Endodermal cell (in vitro differentiated cells): Measurements from ENCODE around the gene DYNC1I1. TPM values are rescaled to one million over a fixed set of nuclear protein-coding genes. Genes with fewer than 3 reads are reported as not detected.

Source experiments
- DNase-seq: peaks from one replicate; pipeline ENCODE4 v3.0.0-alpha.2; 2017
- H3K27ac ChIP-seq: 2 replicates; pipeline ENCODE4 v1.5.1; 2013; ENCODE audit warnings: mild to moderate bottlenecking, low read depth, low read length, moderate library complexity
- H3K27me3 ChIP-seq: 2 replicates; pipeline ENCODE4 v1.6.1; 2013; ENCODE audit warnings: mild to moderate bottlenecking, low read length, moderate library complexity; ENCODE audit not compliant: insufficient read depth, control insufficient read depth, poor library complexity, severe bottlenecking
- H3K36me3 ChIP-seq: 2 replicates; pipeline ENCODE4 v1.7.0; 2013; ENCODE audit warnings: mild to moderate bottlenecking, low read length, moderate library complexity; ENCODE audit not compliant: control insufficient read depth, insufficient read depth
- H3K4me1 ChIP-seq: one replicate; pipeline ENCODE4 v1.7.0; 2013; ENCODE audit warnings: low read length; ENCODE audit not compliant: control insufficient read depth, insufficient read depth
- H3K4me3 ChIP-seq: 2 replicates; pipeline ENCODE4 v1.5.1; 2013; ENCODE audit warnings: mild to moderate bottlenecking, low read length, moderate library complexity
- H3K9ac ChIP-seq: 2 replicates; pipeline ENCODE4 v1.6.1; 2013; ENCODE audit warnings: mild to moderate bottlenecking, low read length, moderate library complexity; ENCODE audit not compliant: poor library complexity, severe bottlenecking; ENCODE audit errors: extremely low read depth
- H3K9me3 ChIP-seq: 2 replicates; pipeline ENCODE4 v1.6.1; 2013; ENCODE audit warnings: mild to moderate bottlenecking, low read length, moderate library complexity; ENCODE audit not compliant: control insufficient read depth
- H3K27ac Mint-ChIP-seq: 2 replicates; pipeline ENCODE4 v1.8.0; 2020; ENCODE audit warnings: mixed read lengths
- H3K27me3 Mint-ChIP-seq: 2 replicates; pipeline ENCODE4 v1.8.0; 2021; ENCODE audit warnings: mild to moderate bottlenecking, mixed read lengths; ENCODE audit not compliant: insufficient read depth
- H3K36me3 Mint-ChIP-seq: 2 replicates; pipeline ENCODE4 v1.8.0; 2020; ENCODE audit warnings: low read depth, mixed read lengths
- H3K4me1 Mint-ChIP-seq: 2 replicates; pipeline ENCODE4 v1.8.0; 2020; ENCODE audit warnings: mixed read lengths
- H3K4me3 Mint-ChIP-seq: 2 replicates; pipeline ENCODE4 v1.8.0; 2020; ENCODE audit warnings: mild to moderate bottlenecking, moderate library complexity, mixed read lengths
- H3K9me3 Mint-ChIP-seq: 2 replicates; pipeline ENCODE4 v1.8.0; 2020; ENCODE audit warnings: mild to moderate bottlenecking, mixed read lengths
- WGBS, 2 experiments: methylation state at CpG; one replicate each; pipeline versions ENCODE4 v1.1.5 to v1.1.7; 2013; ENCODE audit warnings: missing lambda C conversion rate in 2 of 2, mixed read lengths in 1 of 2; ENCODE audit not compliant: insufficient coverage in 1 of 2, insufficient read length in 1 of 2; 5-methylcytosine and 5-hydroxymethylcytosine counted together
- total RNA-seq, 2 donors: library from RNA; stranded (reverse); fragmentation: NEBNext Ultra II Directional in 1 of 2; extraction: Animal tissue kit (Norgen Biotek cat#: 25700) in 1 of 2; gene quantifications; 2 replicates in 1 of 2; 3 replicates in 1 of 2; pipeline ENCODE4 v1.2.1, GENCODE V29; 2021
- TF ChIP-seq, protein P1 (sequence below): fragments of 200-600 bp; sonication (generic); conservative IDR thresholded peaks from 2 replicates; pipeline ENCODE4 v1.5.0; 2021; ENCODE audit warnings: antibody characterized with exemption, mild to moderate bottlenecking

Gene DYNC1I1
- total RNA-seq, 2 donors from 2014 or later, result 6.5 to 7.2 TPM

GRCh38 chr7:96028729-96029128 is 256.4 kb downstream of the DYNC1I1 start:
- H3K36me3 ChIP-seq, result no peaks in the 10 kb centered on the region
- H3K27me3 Mint-ChIP-seq, result no peaks in the 10 kb centered on the region
- no peak overlapping the region for H3K27ac Mint-ChIP-seq
- H3K9me3 Mint-ChIP-seq, result no peaks in the 10 kb centered on the region
- TF ChIP-seq, protein P1, sequence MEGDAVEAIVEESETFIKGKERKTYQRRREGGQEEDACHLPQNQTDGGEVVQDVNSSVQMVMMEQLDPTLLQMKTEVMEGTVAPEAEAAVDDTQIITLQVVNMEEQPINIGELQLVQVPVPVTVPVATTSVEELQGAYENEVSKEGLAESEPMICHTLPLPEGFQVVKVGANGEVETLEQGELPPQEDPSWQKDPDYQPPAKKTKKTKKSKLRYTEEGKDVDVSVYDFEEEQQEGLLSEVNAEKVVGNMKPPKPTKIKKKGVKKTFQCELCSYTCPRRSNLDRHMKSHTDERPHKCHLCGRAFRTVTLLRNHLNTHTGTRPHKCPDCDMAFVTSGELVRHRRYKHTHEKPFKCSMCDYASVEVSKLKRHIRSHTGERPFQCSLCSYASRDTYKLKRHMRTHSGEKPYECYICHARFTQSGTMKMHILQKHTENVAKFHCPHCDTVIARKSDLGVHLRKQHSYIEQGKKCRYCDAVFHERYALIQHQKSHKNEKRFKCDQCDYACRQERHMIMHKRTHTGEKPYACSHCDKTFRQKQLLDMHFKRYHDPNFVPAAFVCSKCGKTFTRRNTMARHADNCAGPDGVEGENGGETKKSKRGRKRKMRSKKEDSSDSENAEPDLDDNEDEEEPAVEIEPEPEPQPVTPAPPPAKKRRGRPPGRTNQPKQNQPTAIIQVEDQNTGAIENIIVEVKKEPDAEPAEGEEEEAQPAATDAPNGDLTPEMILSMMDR, result no peak
- H3K27me3 ChIP-seq, result no peaks in the 10 kb centered on the region
- no peak for DNase-seq
- peaks cover 6% of the 10 kb centered on the region for H3K36me3 Mint-ChIP-seq
- H3K4me1 Mint-ChIP-seq, result no peaks in the 10 kb centered on the region
- H3K4me3 Mint-ChIP-seq, result no peak overlapping the region
- H3K9me3 ChIP-seq, result no peaks in the 10 kb centered on the region
- no peaks in the 10 kb centered on the region for H3K4me1 ChIP-seq
- H3K4me3 ChIP-seq, result no peak overlapping the region
- H3K27ac ChIP-seq, result no peak overlapping the region
- no peak overlapping the region for H3K9ac ChIP-seq
- 87 to 91% methylated on average over 1 of the region's 1 CpG for whole genome bisulfite sequencing, 2 experiments

GRCh38 chr7:96033009-96033598 is 260.8 kb downstream of the DYNC1I1 start:
- Histone ChIP-seq H3K36me3 (no peaks in the 10 kb centered on the region), H3K9ac (no peak overlapping the region), H3K4me3 (no peak overlapping the region), H3K4me1 (no peaks in the 10 kb centered on the region), H3K27me3 (no peaks in the 10 kb centered on the region), H3K27ac (no peak overlapping the region), H3K9me3 (no peaks in the 10 kb centered on the region)
- TF ChIP-seq, protein P1, result no peak
- no peak overlapping the region for H3K4me3 Mint-ChIP-seq
- peaks cover 6% of the 10 kb centered on the region for H3K36me3 Mint-ChIP-seq
- no peaks in the 10 kb centered on the region for H3K4me1 Mint-ChIP-seq
- WGBS, 2 experiments, result 91 to 96% methylated on average over 4 of the region's 4 CpGs
- no peak for DNase-seq
- no peaks in the 10 kb centered on the region for H3K9me3 Mint-ChIP-seq
- no peak overlapping the region for H3K27ac Mint-ChIP-seq
- H3K27me3 Mint-ChIP-seq, result no peaks in the 10 kb centered on the region

DNA sequence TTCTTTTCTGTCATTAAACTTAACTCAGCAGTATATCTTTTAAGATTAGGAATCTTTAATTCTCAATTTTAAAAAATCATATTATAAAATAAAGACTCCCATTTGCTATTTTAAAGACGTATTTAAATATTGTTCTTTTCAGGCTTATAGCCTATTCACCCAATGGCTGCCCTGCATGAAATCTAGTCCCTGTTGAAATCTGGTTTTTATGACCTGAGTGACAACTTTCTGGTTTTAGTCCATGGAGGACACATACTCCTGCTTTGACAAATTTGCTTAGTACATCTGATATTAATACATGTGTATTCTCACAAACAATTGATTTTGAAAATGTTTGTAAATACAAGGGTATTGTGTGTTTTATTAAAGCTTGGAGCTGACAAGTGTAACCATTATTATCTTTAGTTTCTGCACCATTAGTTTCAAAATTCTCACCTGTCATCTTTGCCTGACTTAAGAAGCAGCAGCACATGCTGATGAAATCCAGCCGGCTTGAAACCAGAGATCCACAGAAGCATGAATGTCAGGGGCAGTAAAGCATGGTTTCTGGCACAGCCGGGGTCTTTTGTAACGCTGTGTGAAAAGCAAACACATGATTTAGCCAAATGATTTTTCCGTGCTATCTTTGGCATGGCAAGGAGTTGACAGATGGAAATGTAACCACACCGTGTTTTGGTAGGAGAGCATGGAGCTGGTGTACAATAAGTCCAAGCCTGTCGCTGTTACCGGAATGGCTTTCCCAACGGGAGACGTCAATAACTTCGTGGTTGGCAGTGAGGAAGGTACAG is 262.8 kb downstream of the DYNC1I1 start:
- Mint-ChIP-seq H3K4me1 (no peaks in the 10 kb centered on the region), H3K27me3 (no peaks in the 10 kb centered on the region), H3K9me3 (no peaks in the 10 kb centered on the region), H3K27ac (peak overlapping the region; percentile 36), H3K4me3 (no peak overlapping the region), H3K36me3 (peaks cover 6% of the 10 kb centered on the region)
- H3K4me3 ChIP-seq, result no peak overlapping the region
- no peaks in the 10 kb centered on the region for H3K36me3 ChIP-seq
- no peak overlapping the region for H3K9ac ChIP-seq
- no peaks in the 10 kb centered on the region for H3K27me3 ChIP-seq
- no peak for DNase-seq
- WGBS, 2 experiments, result 92 to 95% methylated on average over 8 to 11 of the region's 11 CpGs
- TF ChIP-seq, protein P1, result no peak
- H3K27ac ChIP-seq, result no peak overlapping the region
- H3K4me1 ChIP-seq, result no peaks in the 10 kb centered on the region
- no peaks in the 10 kb centered on the region for H3K9me3 ChIP-seq
